ENCODE results near the gene TATDN3.
"Not testable (repeated sequence)": the region's sequence is repeated elsewhere in the genome, so short reads cannot be mapped to it uniquely, and the experiment has no call there.

Gene TATDN3

GRCh38 chr1:212791676-212792395 is at the start of gene TATDN3, which contains the start of gene NSL1:
Gene TATDN3 (plus strand): TSS chr1:212791894. CDS start chr1:212791922, 28 bp downstream.
Gene NSL1 (minus strand): TSS chr1:212791777. CDS start chr1:212791763, 14 bp downstream.
- peak; percentile 93 for DNase-seq (ENCODE audit: low read depth)

GRCh38 chr1:212743901-212744475 is 47.7 kb upstream of the TATDN3 start:
- no peak for DNase-seq (ENCODE audit: low read depth)

- DNase-seq (ENCODE audit: low read depth), result no peak
Observed at GRCh38 chr1:212745303-212745702, 46.4 kb upstream of the TATDN3 start.

- DNase-seq (ENCODE audit: low read depth), result no peak
Observed at GRCh38 chr1:212746546-212746945, 45.1 kb upstream of the TATDN3 start.

GRCh38 chr1:212749821-212750535 is 41.7 kb upstream of the TATDN3 start:
- no peak for DNase-seq (ENCODE audit: low read depth)

GRCh38 chr1:212752252-212752933 is 39.3 kb upstream of the TATDN3 start:
- DNase-seq (ENCODE audit: low read depth), result no peak

GRCh38 chr1:212752934-212753497 is 38.7 kb upstream of the TATDN3 start:
- no peak for DNase-seq (ENCODE audit: low read depth)

- no peak for DNase-seq (ENCODE audit: low read depth)
Observed at GRCh38 chr1:212753749-212754148, 37.9 kb upstream of the TATDN3 start.

GRCh38 chr1:212754193-212754592 is 37.5 kb upstream of the TATDN3 start:
- DNase-seq (ENCODE audit: low read depth), result no peak

- no peak for DNase-seq (ENCODE audit: low read depth)
Observed at GRCh38 chr1:212754680-212755079, 37.0 kb upstream of the TATDN3 start.

GRCh38 chr1:212759683-212760082 is 32.0 kb upstream of the TATDN3 start:
- no peak for DNase-seq (ENCODE audit: low read depth)

GRCh38 chr1:212760126-212760823 is 31.4 kb upstream of the TATDN3 start:
- peak; percentile 14 for DNase-seq (ENCODE audit: low read depth)

GRCh38 chr1:212762234-212762633 is 29.5 kb upstream of the TATDN3 start:
- no peak for DNase-seq (ENCODE audit: low read depth)

- no peak for DNase-seq (ENCODE audit: low read depth)
Observed at GRCh38 chr1:212762839-212763238, 28.9 kb upstream of the TATDN3 start.

- DNase-seq (ENCODE audit: low read depth), result not testable (repeated sequence)
Observed at GRCh38 chr1:212764718-212765281, 26.9 kb upstream of the TATDN3 start.

GRCh38 chr1:212766825-212767224 is 24.9 kb upstream of the TATDN3 start:
- not testable (repeated sequence) for DNase-seq (ENCODE audit: low read depth)

- DNase-seq (ENCODE audit: low read depth), result no peak
Observed at GRCh38 chr1:212769459-212770167, 22.1 kb upstream of the TATDN3 start.

- no peak for DNase-seq (ENCODE audit: low read depth)
Observed at GRCh38 chr1:212771341-212771740, 20.4 kb upstream of the TATDN3 start.

- DNase-seq (ENCODE audit: low read depth), result no peak
Observed at GRCh38 chr1:212773011-212773410, 18.7 kb upstream of the TATDN3 start.

- DNase-seq (ENCODE audit: low read depth), result no peak
Observed at GRCh38 chr1:212774584-212774983, 17.1 kb upstream of the TATDN3 start.
